Measurements from ENCODE around the gene OPN5.
A peak's percentile ranks its signal among the peaks of the same experiment; 100 is the strongest.

GRCh38 chr6:47733879-47734558, 47.8 kb upstream of the OPN5 start:
- TF ChIP-seq CTCF (IDR thresholded peaks at IDR 0.05) (peak in 5 of 6 experiments; percentile 28 to 53 (median 46)), POLR2A (IDR thresholded peaks at IDR 0.05) (no peak)

Measured in adrenal gland (tissue), 5 donors.